ENCODE results near the gene PLCB4.

- TF ChIP-seq CTCF (conservative IDR thresholded peaks at IDR 0.05; ENCODE audit: low read length) (no peak), EZH2phosphoT487 (IDR thresholded peaks at IDR 0.05; ENCODE audit: borderline replicate concordance, low read depth, low read length) (no peak)
Measured at GRCh38 chr20:9087531-9088217, 18.8 kb downstream of the PLCB4 start.

Data from OCI-LY7 (cell line).